Tibial nerve (tissue), 4 donors: ENCODE results near the gene MRI1. TPM values are rescaled to one million over a fixed set of nuclear protein-coding genes. Genes with fewer than 3 reads are reported as not detected.
"Not testable (repeated sequence)": the region's sequence is repeated elsewhere in the genome, so short reads cannot be mapped to it uniquely, and the experiment has no call there.

Experiments used
- DNase-seq, 2 donors: peaks; one replicate each; pipeline ENCODE4 v3.0.0-alpha.2; 2019; ENCODE audit warnings: low spot score in 2 of 2
- H3K27ac ChIP-seq, 4 donors: fragments of 200-600 bp; sonication (generic) in 3 of 4; one replicate each; pipeline ENCODE4 v1.5.1; 2017 to 2019; ENCODE audit warnings: mild to moderate bottlenecking in 1 of 4
- H3K27me3 ChIP-seq, 2 donors: fragments of 200-600 bp; sonication (generic) in 1 of 2; one replicate each; pipeline versions ENCODE4 v1.5.1 to v1.6.0; 2017 to 2019
- H3K36me3 ChIP-seq, 3 donors: fragments of 200-600 bp; sonication (generic); one replicate each; pipeline ENCODE4 v1.5.1; 2018 to 2019
- H3K4me1 ChIP-seq, 4 donors: fragments of 200-600 bp; sonication (generic) in 3 of 4; one replicate each; pipeline ENCODE4 v1.5.1; 2017 to 2019
- H3K4me3 ChIP-seq, 4 donors: fragments of 200-600 bp; sonication (generic) in 3 of 4; one replicate each; pipeline ENCODE4 v1.5.1; 2017 to 2019; ENCODE audit warnings: mild to moderate bottlenecking in 1 of 4, moderate library complexity in 1 of 4
- H3K9me3 ChIP-seq, 4 donors: fragments of 200-600 bp; sonication (generic) in 3 of 4; one replicate each; pipeline ENCODE4 v1.5.1; 2017 to 2019
- EP300 ChIP-seq, 2 donors: sonication (generic); formaldehyde crosslinking; IDR thresholded peaks; one replicate each; pipeline ENCODE4 v1.6.1; 2017; ENCODE audit warnings: antibody characterized with exemption in 2 of 2, mild to moderate bottlenecking in 1 of 2
- POLR2A ChIP-seq, 2 donors: fragments of 450-650 bp; IDR thresholded peaks; one replicate each; pipeline ENCODE4 v1.6.1; 2017; ENCODE audit warnings: antibody characterized with exemption in 2 of 2, mild to moderate bottlenecking in 2 of 2, moderate library complexity in 2 of 2
- WGBS, 2 donors: methylation state at CpG; one replicate each; pipeline ENCODE4 v1.1.5; 2018; 5-methylcytosine and 5-hydroxymethylcytosine counted together
- total RNA-seq, 4 donors: library from RNA; depleted of rRNA; stranded (reverse); fragments of >200 nt; gene quantifications; one replicate each; pipeline ENCODE4 v1.1.0, GENCODE V29; 2016
- TF ChIP-seq, protein P1 (sequence below), 5 experiments: fragments of 200-600 bp in 3 of 5; fragments of 450-650 bp in 2 of 5; sonication (generic) in 3 of 5; IDR thresholded peaks; one replicate each; pipeline ENCODE4 v1.5.1; 2016 to 2019; ENCODE audit warnings: antibody characterized with exemption in 5 of 5, mild to moderate bottlenecking in 3 of 5, moderate library complexity in 2 of 5

MRI1 gene
- total RNA-seq, 4 donors from 2014 or later, result 52.4 to 167 (median 94.4) TPM

- 0% methylated on average over 59 to 61 of the region's 61 CpGs for WGBS, 2 donors
- Histone ChIP-seq H3K4me1 (peaks cover 0 to 30% (median 13%) of the 10 kb centered on the region in 4 donors), H3K27me3 (no peaks in the 10 kb centered on the region), H3K27ac (peak within 1 kb of the TSS; percentile 84 to 94 (median 88)), H3K9me3 (no peaks in the 10 kb centered on the region), H3K36me3 (peaks cover 0 to 67% (median 13%) of the 10 kb centered on the region in 3 donors), H3K4me3 (peak within 1 kb of the TSS; percentile 69 to 98 (median 86))
- DNase-seq, result peak; percentile 80 to 91
- TF ChIP-seq, protein P1, sequence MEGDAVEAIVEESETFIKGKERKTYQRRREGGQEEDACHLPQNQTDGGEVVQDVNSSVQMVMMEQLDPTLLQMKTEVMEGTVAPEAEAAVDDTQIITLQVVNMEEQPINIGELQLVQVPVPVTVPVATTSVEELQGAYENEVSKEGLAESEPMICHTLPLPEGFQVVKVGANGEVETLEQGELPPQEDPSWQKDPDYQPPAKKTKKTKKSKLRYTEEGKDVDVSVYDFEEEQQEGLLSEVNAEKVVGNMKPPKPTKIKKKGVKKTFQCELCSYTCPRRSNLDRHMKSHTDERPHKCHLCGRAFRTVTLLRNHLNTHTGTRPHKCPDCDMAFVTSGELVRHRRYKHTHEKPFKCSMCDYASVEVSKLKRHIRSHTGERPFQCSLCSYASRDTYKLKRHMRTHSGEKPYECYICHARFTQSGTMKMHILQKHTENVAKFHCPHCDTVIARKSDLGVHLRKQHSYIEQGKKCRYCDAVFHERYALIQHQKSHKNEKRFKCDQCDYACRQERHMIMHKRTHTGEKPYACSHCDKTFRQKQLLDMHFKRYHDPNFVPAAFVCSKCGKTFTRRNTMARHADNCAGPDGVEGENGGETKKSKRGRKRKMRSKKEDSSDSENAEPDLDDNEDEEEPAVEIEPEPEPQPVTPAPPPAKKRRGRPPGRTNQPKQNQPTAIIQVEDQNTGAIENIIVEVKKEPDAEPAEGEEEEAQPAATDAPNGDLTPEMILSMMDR (IDR thresholded peaks at IDR 0.05), result peak in 2 of 5 experiments; percentile 25 to 46
- TF ChIP-seq EP300 (IDR thresholded peaks at IDR 0.05) (peak; percentile 99), POLR2A (IDR thresholded peaks at IDR 0.05) (peak; percentile 87 to 92)
These were observed 10.2 kb downstream of the MRI1 start, which contains the start of gene C19orf53 for GRCh38 chr19:13774217-13775191. C19orf53 (plus strand) TSS chr19:13774456; CDS start chr19:13774478, 22 bp downstream.

- Histone ChIP-seq H3K9me3 (no peaks in the 10 kb centered on the region), H3K27ac (no peak overlapping the region), H3K27me3 (no peaks in the 10 kb centered on the region), H3K4me1 (peaks cover 0 to 50% (median 13%) of the 10 kb centered on the region in 4 donors), H3K36me3 (peaks cover 0 to 39% (median 0%) of the 10 kb centered on the region in 3 donors), H3K4me3 (no peak overlapping the region)
- DNase-seq, result no peak
- no peak for TF ChIP-seq EP300 (IDR thresholded peaks at IDR 0.05)
- TF ChIP-seq, protein P1 (IDR thresholded peaks at IDR 0.05), result no peak
- TF ChIP-seq POLR2A (IDR thresholded peaks at IDR 0.05), result no peak
- 77 to 87% methylated on average over 9 of the region's 9 CpGs for WGBS, 2 donors
These were observed 14.1 kb downstream of the MRI1 start for GRCh38 chr19:13778398-13778797.

DNA sequence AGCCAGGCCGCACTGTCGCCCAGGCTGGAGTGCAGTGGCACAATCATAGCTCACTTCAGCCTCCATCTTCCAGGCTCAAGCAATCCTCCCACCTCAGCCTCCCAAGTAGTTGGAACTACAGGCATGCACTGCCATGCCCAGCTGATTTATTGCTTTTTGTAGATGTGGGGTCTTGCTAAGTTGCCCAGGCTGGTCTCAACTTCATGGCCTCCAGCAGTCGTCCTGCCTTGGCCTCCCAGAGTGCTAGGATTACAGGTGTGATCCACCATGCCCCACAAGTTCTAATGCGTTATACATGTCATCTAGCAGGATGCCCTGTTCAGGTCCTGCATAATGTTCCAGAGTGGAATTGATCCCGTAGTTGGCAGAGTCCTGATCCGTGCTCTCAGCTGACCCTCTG, 14.5 kb downstream of the MRI1 start:
- H3K36me3 ChIP-seq, result peaks cover 0 to 39% (median 0%) of the 10 kb centered on the region in 3 donors
- DNase-seq, result no peak
- H3K4me3 ChIP-seq, result no peak overlapping the region
- WGBS, 2 donors, result 83 to 100% methylated on average over 3 to 6 of the region's 6 CpGs
- peaks cover 0 to 45% (median 12%) of the 10 kb centered on the region in 4 donors for H3K4me1 ChIP-seq
- TF ChIP-seq EP300 (IDR thresholded peaks at IDR 0.05) (no peak), POLR2A (IDR thresholded peaks at IDR 0.05) (no peak)
- TF ChIP-seq, protein P1 (IDR thresholded peaks at IDR 0.05), result no peak
- no peaks in the 10 kb centered on the region for H3K9me3 ChIP-seq
- H3K27ac ChIP-seq, result no peak overlapping the region
- H3K27me3 ChIP-seq, result no peaks in the 10 kb centered on the region

DNA sequence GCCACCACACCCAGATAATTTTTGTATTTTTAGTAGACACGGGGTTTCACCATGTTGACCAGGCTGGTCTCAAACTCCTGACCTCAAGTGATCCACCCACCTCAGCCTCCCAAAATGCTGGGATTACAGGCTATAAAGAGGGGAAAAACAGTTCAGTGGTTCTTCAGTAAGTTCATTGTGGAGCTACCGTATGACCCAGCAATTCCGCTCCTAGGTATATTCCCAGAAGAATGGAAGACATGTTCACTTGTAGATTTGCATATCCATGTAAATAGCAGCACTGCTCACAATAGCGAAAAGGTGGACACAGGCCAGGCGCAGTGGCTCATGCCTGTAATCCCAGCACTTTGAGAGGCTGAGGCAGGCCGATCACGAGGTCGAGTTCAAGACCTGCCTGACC, 15.5 kb downstream of the MRI1 start:
- 93 to 95% methylated on average over 8 of the region's 8 CpGs for WGBS, 2 donors
- peaks cover 0 to 39% (median 0%) of the 10 kb centered on the region in 3 donors for H3K36me3 ChIP-seq
- DNase-seq, H3K9me3 ChIP-seq, H3K4me3 ChIP-seq, H3K27me3 ChIP-seq: not testable (repeated sequence)
- H3K27ac ChIP-seq, result peak overlapping the region in 1 of 4 donors; percentile 28
- peaks cover 0 to 48% (median 11%) of the 10 kb centered on the region in 4 donors for H3K4me1 ChIP-seq

DNA sequence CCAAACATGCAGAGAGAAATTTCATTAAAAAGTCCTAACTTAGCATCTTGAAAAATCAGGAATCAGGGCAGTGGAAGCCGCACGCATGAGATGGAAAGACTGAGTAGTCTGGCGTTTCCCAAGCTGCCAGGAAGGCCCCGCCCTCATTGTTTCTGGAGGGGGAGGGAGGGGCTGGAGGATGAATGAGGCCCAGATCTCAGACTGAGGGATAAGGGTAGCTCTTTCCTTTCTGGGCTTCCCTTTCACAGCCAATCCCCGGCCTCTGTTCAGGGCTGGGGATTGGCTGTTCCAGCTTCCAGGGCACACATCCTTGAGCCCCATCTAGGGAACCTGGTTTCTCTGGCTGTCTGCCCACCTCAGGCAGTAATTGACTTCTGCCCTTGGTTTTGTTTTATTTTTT, 17.2 kb downstream of the MRI1 start:
- 4 to 5% methylated on average over 5 of the region's 5 CpGs for WGBS, 2 donors
- Histone ChIP-seq H3K36me3 (peaks cover 0 to 34% (median 0%) of the 10 kb centered on the region in 3 donors), H3K9me3 (no peaks in the 10 kb centered on the region), H3K4me3 (no peak overlapping the region), H3K27me3 (no peaks in the 10 kb centered on the region), H3K27ac (peak overlapping the region in 3 of 4 donors; percentile 59 to 80 (median 63)), H3K4me1 (peaks cover 0 to 39% (median 2%) of the 10 kb centered on the region in 4 donors)
- TF ChIP-seq POLR2A (IDR thresholded peaks at IDR 0.05), result no peak
- TF ChIP-seq, protein P1 (IDR thresholded peaks at IDR 0.05), result no peak
- peak in 1 of 2 donors; percentile 84 for TF ChIP-seq EP300 (IDR thresholded peaks at IDR 0.05)
- peak; percentile 61 to 75 for DNase-seq
